T-helper 22 cell (primary cell): Measurements from ENCODE around the gene DEK.
"Not testable (repeated sequence)": the region's sequence is repeated elsewhere in the genome, so short reads cannot be mapped to it uniquely, and the experiment has no call there.

Experiments
- DNase-seq: peaks from one replicate; pipeline ENCODE4 v3.0.0-alpha.2; 2020; ENCODE audit warnings: low read depth

Gene DEK

GRCh38 chr6:18240230-18240629, 24.1 kb downstream of the DEK start:
- no peak for DNase-seq

- DNase-seq: no peak
These were observed 27.2 kb downstream of the DEK start for GRCh38 chr6:18237167-18237566.

GRCh38 chr6:18235524-18235923, 28.8 kb downstream of the DEK start:
- no peak for DNase-seq

GRCh38 chr6:18234564-18234963, 29.8 kb downstream of the DEK start:
- DNase-seq: no peak

GRCh38 chr6:18233770-18234169, 30.6 kb downstream of the DEK start:
- DNase-seq: not testable (repeated sequence)

- not testable (repeated sequence) for DNase-seq
These were observed 32.5 kb downstream of the DEK start for GRCh38 chr6:18231856-18232255.

GRCh38 chr6:18228590-18228989, 35.7 kb downstream of the DEK start:
- DNase-seq: not testable (repeated sequence)

GRCh38 chr6:18227166-18227565, 37.2 kb downstream of the DEK start:
- not testable (repeated sequence) for DNase-seq

- DNase-seq: not testable (repeated sequence)
These were observed 37.8 kb downstream of the DEK start for GRCh38 chr6:18226451-18227105.

GRCh38 chr6:18221288-18221615, 43.1 kb downstream of the DEK start:
- no peak for DNase-seq

- DNase-seq: no peak
These were observed 44.7 kb downstream of the DEK start for GRCh38 chr6:18219591-18219990.

GRCh38 chr6:18218233-18218632, 46.1 kb downstream of the DEK start:
- DNase-seq: no peak

GRCh38 chr6:18216411-18216810, 47.9 kb downstream of the DEK start:
- no peak for DNase-seq

- DNase-seq: no peak
These were observed 48.9 kb downstream of the DEK start for GRCh38 chr6:18215436-18215835.

GRCh38 chr6:18214003-18214402, 50.3 kb downstream of the DEK start:
- DNase-seq: no peak

GRCh38 chr6:18213439-18213838, 50.9 kb downstream of the DEK start:
- no peak for DNase-seq

- DNase-seq: no peak
These were observed 52.1 kb downstream of the DEK start for GRCh38 chr6:18212231-18212630.

GRCh38 chr6:18211338-18211737, 53.0 kb downstream of the DEK start:
- no peak for DNase-seq

GRCh38 chr6:18210707-18211106, 53.6 kb downstream of the DEK start:
- DNase-seq: no peak

GRCh38 chr6:18209539-18210197, 54.7 kb downstream of the DEK start:
- no peak for DNase-seq

GRCh38 chr6:18208778-18209177, 55.6 kb downstream of the DEK start:
- not testable (repeated sequence) for DNase-seq

GRCh38 chr6:18207949-18208348, 56.4 kb downstream of the DEK start:
- DNase-seq: no peak

- no peak for DNase-seq
These were observed 56.9 kb downstream of the DEK start for GRCh38 chr6:18207438-18207837.

- DNase-seq: no peak
These were observed 57.7 kb downstream of the DEK start for GRCh38 chr6:18206591-18206990.
